Caco-2 (cell line): ENCODE data around the gene FAM135A. TPM values are rescaled to one million over a fixed set of nuclear protein-coding genes. Genes with fewer than 3 reads are reported as not detected.

ENCODE experiments used
- BruUV-seq: library from RNA; stranded (reverse); fragments of 400-500 nt; replicated peaks from 2 replicates; lab custom pipeline; 2021; lab: Mats Ljungman, UMichigan
- CTCF ChIA-PET: fragments of 300-600 bp; sonication (Branson Sonifier 250); formaldehyde crosslinking; loops from one replicate; lab custom pipeline; 2022; ENCODE audit warnings: antibody characterized with exemption; lab: Charles Lee
- POLR2A ChIA-PET: fragments of 300-600 bp; sonication (Branson Sonifier 250); formaldehyde crosslinking; loops from one replicate; lab custom pipeline; 2022; ENCODE audit warnings: antibody characterized with exemption; lab: Charles Lee
- DNase-seq, 2 experiments: peaks; one replicate each; pipeline versions ENCODE4 v3.0.0 to v3.0.0-alpha.2; 2020 to 2022
- H3K27me3 ChIP-seq: replicated peaks from 2 replicates; pipeline ENCODE4 v1.6.0; 2011; ENCODE audit warnings: low read length; ENCODE audit not compliant: control insufficient read depth, insufficient read depth
- H3K36me3 ChIP-seq: 2 replicates; pipeline ENCODE4 v1.5.1; 2011; ENCODE audit warnings: low read length; ENCODE audit not compliant: control insufficient read depth, insufficient read depth
- H3K4me1 ChIP-seq: fragments of 250-450 bp; sonication (Bioruptor Pico); 2 replicates; pipeline ENCODE4 v1.5.1; 2020; ENCODE audit warnings: mild to moderate bottlenecking
- H3K4me3 ChIP-seq: 2 replicates; pipeline ENCODE4 v1.5.1; 2011; ENCODE audit warnings: low read depth, mild to moderate bottlenecking, control low read depth, low read length
- H3K9me3 ChIP-seq: fragments of 250-450 bp; sonication (Bioruptor Pico); 2 replicates; pipeline ENCODE4 v1.5.1; 2020; ENCODE audit warnings: mild to moderate bottlenecking, moderate library complexity
- H3K27ac Mint-ChIP-seq: one replicate; pipeline ENCODE4 v1.8.0; 2022; ENCODE audit warnings: mixed read lengths; ENCODE audit not compliant: unreplicated experiment
- H3K27me3 Mint-ChIP-seq: one replicate; pipeline ENCODE4 v1.8.0; 2022; ENCODE audit warnings: mixed read lengths; ENCODE audit not compliant: insufficient read depth, unreplicated experiment
- H3K36me3 Mint-ChIP-seq: one replicate; pipeline ENCODE4 v1.8.0; 2022; ENCODE audit warnings: mild to moderate bottlenecking, mixed read lengths; ENCODE audit not compliant: insufficient read depth, unreplicated experiment
- H3K4me1 Mint-ChIP-seq: one replicate; pipeline ENCODE4 v1.8.0; 2022; ENCODE audit warnings: low read depth, mixed read lengths; ENCODE audit not compliant: unreplicated experiment
- H3K4me3 Mint-ChIP-seq: one replicate; pipeline ENCODE4 v1.8.0; 2022; ENCODE audit warnings: mild to moderate bottlenecking, moderate library complexity, mixed read lengths; ENCODE audit not compliant: unreplicated experiment
- H3K9me3 Mint-ChIP-seq: one replicate; pipeline ENCODE4 v1.8.0; 2022; ENCODE audit warnings: mixed read lengths; ENCODE audit not compliant: unreplicated experiment
- intact Hi-C: fragments of 100-400 bp; cut with micrococcal nuclease; formaldehyde crosslinking; loops from one replicate; pipeline ENCODE4 v1.10.0; 2022; ENCODE audit not compliant: unreplicated experiment
- total RNA-seq: library from RNA; stranded (reverse); gene quantifications from 2 replicates; pipeline ENCODE4 v1.2.3, GENCODE V29; 2022
- TF ChIP-seq, protein P1 (sequence below), 2 experiments: fragments of 200-600 bp in 1 of 2; IDR thresholded peaks; 1 replicate in 1 of 2; 2 replicates in 1 of 2; pipeline versions ENCODE4 v1.5.1 to v1.8.0; 2011 to 2022; ENCODE audit warnings: antibody characterized with exemption in 1 of 2, control low read depth in 1 of 2, inconsistent platforms in 1 of 2, low read depth in 1 of 2, low read length in 1 of 2, mild to moderate bottlenecking in 1 of 2, moderate library complexity in 1 of 2; ENCODE audit not compliant: insufficient read depth in 1 of 2, severe bottlenecking in 1 of 2, unreplicated experiment in 1 of 2

Gene FAM135A
- total RNA-seq, 1 experiment from 2014 or later, result 18.7 TPM

DNA sequence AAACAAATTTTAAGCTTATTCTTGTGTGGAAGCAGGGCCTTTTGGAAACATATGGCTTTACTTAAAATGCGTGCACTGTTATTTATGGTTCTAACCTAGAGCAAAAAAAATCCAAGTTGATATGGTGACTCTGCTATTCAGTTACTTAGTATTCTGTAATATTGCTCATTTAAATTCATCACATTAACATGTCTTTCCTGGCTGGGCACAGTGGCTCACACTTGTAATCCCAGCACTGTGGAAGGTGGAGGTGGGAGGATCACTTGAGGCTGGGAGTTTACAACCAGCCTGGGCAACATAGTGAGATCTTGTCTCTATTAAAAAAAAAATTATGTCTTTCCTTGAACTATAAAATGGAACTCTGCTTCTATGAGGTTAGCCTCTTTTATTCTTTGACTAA lies 95.6 kb downstream of the FAM135A start:
- no TSS peak for BruUV-seq
- CTCF ChIA-PET, result no interaction called here
- Mint-ChIP-seq H3K9me3 (no peaks in the 10 kb centered on the region), H3K27me3 (no peaks in the 10 kb centered on the region), H3K4me1 (peaks cover 7% of the 10 kb centered on the region), H3K27ac (no peak overlapping the region), H3K4me3 (no peak overlapping the region), H3K36me3 (peaks cover 10% of the 10 kb centered on the region)
- Histone ChIP-seq H3K4me3 (no peak overlapping the region), H3K27me3 (no peaks in the 10 kb centered on the region), H3K36me3 (no peaks in the 10 kb centered on the region), H3K4me1 (peaks cover 13% of the 10 kb centered on the region), H3K9me3 (peaks cover 3% of the 10 kb centered on the region; the same call in 1 of the 2 replicates)
- intact Hi-C loops, result no loop called here
- TF ChIP-seq, protein P1, sequence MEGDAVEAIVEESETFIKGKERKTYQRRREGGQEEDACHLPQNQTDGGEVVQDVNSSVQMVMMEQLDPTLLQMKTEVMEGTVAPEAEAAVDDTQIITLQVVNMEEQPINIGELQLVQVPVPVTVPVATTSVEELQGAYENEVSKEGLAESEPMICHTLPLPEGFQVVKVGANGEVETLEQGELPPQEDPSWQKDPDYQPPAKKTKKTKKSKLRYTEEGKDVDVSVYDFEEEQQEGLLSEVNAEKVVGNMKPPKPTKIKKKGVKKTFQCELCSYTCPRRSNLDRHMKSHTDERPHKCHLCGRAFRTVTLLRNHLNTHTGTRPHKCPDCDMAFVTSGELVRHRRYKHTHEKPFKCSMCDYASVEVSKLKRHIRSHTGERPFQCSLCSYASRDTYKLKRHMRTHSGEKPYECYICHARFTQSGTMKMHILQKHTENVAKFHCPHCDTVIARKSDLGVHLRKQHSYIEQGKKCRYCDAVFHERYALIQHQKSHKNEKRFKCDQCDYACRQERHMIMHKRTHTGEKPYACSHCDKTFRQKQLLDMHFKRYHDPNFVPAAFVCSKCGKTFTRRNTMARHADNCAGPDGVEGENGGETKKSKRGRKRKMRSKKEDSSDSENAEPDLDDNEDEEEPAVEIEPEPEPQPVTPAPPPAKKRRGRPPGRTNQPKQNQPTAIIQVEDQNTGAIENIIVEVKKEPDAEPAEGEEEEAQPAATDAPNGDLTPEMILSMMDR (IDR thresholded peaks at IDR 0.05; ENCODE audit: insufficient read depth in 1 of 2, low read depth in 1 of 2, low read length in 1 of 2, severe bottlenecking in 1 of 2, unreplicated experiment in 1 of 2), result no peak
- no peak for DNase-seq
- POLR2A ChIA-PET, result no interaction called here

DNA sequence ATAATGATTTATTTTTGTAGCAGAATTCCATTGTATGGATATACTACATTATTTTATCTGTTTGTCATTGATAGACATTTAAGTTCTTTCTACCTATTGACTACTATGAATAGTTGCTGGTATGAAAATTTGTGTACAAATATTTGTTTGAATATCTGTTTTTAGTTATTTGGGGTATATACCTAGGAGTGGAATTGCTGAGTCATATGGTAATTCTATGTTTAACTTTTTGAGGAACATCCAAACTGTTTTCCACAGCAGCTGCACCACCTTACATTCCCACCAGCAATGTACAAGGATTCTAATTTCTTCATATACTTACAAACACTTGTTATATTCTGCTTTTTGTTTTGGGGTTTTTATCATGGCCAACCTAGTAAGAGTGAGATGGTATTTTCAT lies 97.3 kb downstream of the FAM135A start:
- H3K4me1 Mint-ChIP-seq, result peaks cover 7% of the 10 kb centered on the region
- TF ChIP-seq, protein P1 (IDR thresholded peaks at IDR 0.05; ENCODE audit: insufficient read depth in 1 of 2, low read depth in 1 of 2, low read length in 1 of 2, severe bottlenecking in 1 of 2, unreplicated experiment in 1 of 2), result no peak
- no TSS peak for BruUV-seq
- peaks cover 3% of the 10 kb centered on the region for H3K36me3 Mint-ChIP-seq
- no peaks in the 10 kb centered on the region for H3K9me3 Mint-ChIP-seq
- no peak overlapping the region for H3K27ac Mint-ChIP-seq
- Histone ChIP-seq H3K4me3 (no peak overlapping the region), H3K27me3 (no peaks in the 10 kb centered on the region), H3K9me3 (no peaks in the 10 kb centered on the region), H3K36me3 (no peaks in the 10 kb centered on the region), H3K4me1 (peaks cover 13% of the 10 kb centered on the region)
- H3K4me3 Mint-ChIP-seq, result no peak overlapping the region
- ChIA-PET CTCF (no interaction called here), POLR2A (no interaction called here)
- DNase-seq, result no peak
- no peaks in the 10 kb centered on the region for H3K27me3 Mint-ChIP-seq
- intact Hi-C loops, result loop anchor here (10.0 kb wide), 1 partner anchor 196 kb away; no protein-coding TSS in a partner anchor

DNA sequence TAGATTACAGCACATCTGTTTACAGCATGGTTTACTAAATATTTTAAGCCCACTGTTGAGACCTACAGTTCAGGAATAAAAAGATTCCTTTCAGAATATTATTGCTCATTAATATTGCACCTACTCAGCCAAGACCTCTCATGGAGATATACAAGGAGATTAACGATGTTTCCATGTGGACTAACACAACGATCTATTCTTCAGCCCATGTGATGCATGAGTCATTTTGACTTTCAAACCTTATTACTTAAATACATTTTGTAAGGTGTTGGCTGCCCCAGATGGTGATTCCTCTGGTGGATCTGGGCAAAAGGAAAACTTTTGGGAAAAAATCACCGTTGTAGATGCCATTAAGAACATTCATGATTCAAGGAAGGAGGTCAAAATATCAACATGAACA lies 105.4 kb downstream of the FAM135A start:
- H3K27me3 ChIP-seq, result no peaks in the 10 kb centered on the region
- H3K4me1 ChIP-seq, result no peaks in the 10 kb centered on the region
- POLR2A ChIA-PET, result no interaction called here
- H3K36me3 Mint-ChIP-seq, result no peaks in the 10 kb centered on the region
- BruUV-seq, result no TSS peak
- no peaks in the 10 kb centered on the region for H3K4me1 Mint-ChIP-seq
- DNase-seq, result no peak
- H3K4me3 ChIP-seq, result no peak overlapping the region
- H3K9me3 Mint-ChIP-seq, result no peaks in the 10 kb centered on the region
- H3K9me3 ChIP-seq, result no peaks in the 10 kb centered on the region
- H3K27ac Mint-ChIP-seq, result no peak overlapping the region
- no peaks in the 10 kb centered on the region; the same call in none of the 2 replicates for H3K36me3 ChIP-seq
- intact Hi-C loops, result loop anchor here (10.0 kb wide), 1 partner anchor 204 kb away; no protein-coding TSS in a partner anchor
- H3K4me3 Mint-ChIP-seq, result no peak overlapping the region
- TF ChIP-seq, protein P1 (IDR thresholded peaks at IDR 0.05; ENCODE audit: insufficient read depth in 1 of 2, low read depth in 1 of 2, low read length in 1 of 2, severe bottlenecking in 1 of 2, unreplicated experiment in 1 of 2), result no peak
- no peaks in the 10 kb centered on the region for H3K27me3 Mint-ChIP-seq
- CTCF ChIA-PET, result no interaction called here
